NCI-H2196 (cell line): ENCODE measurements around the gene DISP2.

Source experiments
- DNase-seq: peaks from one replicate; lab custom pipeline; 2025; ENCODE audit not compliant: unreplicated experiment; lab: John Stamatoyannopoulos, UW

Gene DISP2

GRCh38 chr15:40418126-40418525 is 60.1 kb downstream of the DISP2 start:
- no peak for DNase-seq

DNA sequence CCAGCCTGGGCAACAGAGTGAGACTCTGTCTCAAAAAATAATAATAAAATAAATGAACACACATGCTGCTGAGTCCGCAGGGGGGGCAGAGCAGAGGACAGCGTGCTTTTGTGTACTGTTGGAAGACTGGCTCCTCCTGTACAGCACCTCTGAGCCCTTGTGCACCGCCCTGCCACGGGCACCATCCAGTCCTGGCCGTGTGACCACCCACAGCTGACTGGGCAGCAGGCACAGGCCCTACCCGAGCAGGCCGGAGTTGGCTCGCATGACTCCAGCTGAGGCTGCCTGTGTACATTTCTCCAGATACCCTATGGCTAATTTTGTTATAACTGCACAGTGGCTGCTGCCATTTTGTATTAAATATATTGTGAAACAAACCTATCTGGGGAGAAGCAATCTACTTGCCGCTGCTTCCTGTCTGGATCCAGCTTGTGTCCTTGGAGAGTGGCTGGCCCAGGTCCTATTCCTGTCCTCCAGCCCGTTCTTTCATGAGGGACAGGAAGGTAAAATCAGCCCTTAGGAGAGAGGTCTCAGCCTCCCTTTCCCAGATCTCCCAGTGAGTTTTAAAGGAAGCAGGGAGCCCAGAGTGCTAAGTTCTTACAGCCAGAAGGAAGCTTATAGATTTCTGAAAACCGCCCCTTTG is 62.2 kb downstream of the DISP2 start:
- DNase-seq = no peak

DNA sequence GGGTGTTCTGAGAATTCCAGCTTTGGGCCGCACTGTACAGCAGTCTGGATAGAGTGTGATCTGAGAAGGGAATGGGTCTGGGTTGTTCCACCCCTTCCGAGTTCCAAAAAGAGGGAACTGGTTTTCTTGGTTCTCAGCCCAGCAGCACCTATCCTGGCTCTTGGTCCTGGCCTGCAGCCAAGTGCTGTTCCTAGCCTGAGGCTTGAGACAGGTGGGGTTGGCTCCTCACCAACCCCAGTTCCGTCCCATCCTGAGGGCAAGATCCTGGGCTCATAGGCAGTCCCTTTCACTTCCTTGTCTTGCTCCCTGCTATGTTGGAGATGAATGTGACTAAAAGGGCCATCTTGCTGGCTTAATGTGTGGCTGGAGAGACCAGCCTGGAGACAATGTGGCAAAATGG is 62.8 kb downstream of the DISP2 start:
- DNase-seq = peak; percentile 54

- DNase-seq = peak; percentile 49
These were observed 63.5 kb downstream of the DISP2 start for GRCh38 chr15:40421246-40422157.

GRCh38 chr15:40424483-40425115 is 66.6 kb downstream of the DISP2 start:
- DNase-seq = no peak

- DNase-seq = no peak
These were observed 67.7 kb downstream of the DISP2 start for GRCh38 chr15:40425681-40426080.

DNA sequence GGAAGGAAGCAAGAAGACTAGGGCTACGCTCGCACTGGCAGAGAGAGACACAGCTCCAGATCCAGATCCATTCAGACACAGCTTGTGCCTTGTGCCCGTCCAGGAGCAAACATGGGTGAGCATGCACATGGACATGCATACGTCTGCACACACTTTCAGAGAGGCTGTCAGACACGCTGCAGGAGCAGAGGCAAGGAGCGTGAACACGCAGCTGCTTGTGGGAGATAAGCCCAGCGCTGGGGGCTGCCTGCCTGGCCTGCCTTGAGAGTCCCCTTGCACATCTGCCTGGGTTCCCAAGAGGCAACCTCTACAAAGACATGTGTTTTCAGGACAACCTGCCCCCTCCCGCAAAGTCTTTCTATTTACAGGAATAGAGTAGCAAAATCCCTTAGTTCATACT is 69.2 kb downstream of the DISP2 start:
- no peak for DNase-seq

- no peak for DNase-seq
These were observed 70.2 kb downstream of the DISP2 start for GRCh38 chr15:40428185-40428584.
